C4-2B (cell line): ENCODE results near the gene FHL2.

Experiments used
- H3K27ac ChIP-seq: fragments of 450-650 bp; 2 replicates; pipeline ENCODE4 v1.5.1; 2017
- CTCF ChIP-seq: fragments of 450-650 bp; conservative IDR thresholded peaks from 2 replicates; pipeline ENCODE4 v1.5.1; 2017; ENCODE audit warnings: mild to moderate bottlenecking
- ZFX ChIP-seq: fragments of 450-650 bp; IDR thresholded peaks from 2 replicates; pipeline ENCODE4 v1.6.1; 2017

Gene FHL2

GRCh38 chr2:105358593-105358992 lies 40.3 kb downstream of the FHL2 start:
- no peak overlapping the region for H3K27ac ChIP-seq
- TF ChIP-seq CTCF (no peak), ZFX (no peak)

GRCh38 chr2:105357122-105357521 lies 41.7 kb downstream of the FHL2 start:
- TF ChIP-seq CTCF: no peak
- TF ChIP-seq ZFX: no peak
- H3K27ac ChIP-seq: no peak overlapping the region

GRCh38 chr2:105344704-105345345 lies 54.0 kb downstream of the FHL2 start:
- TF ChIP-seq CTCF: peak; percentile 58
- TF ChIP-seq ZFX: no peak
- H3K27ac ChIP-seq: no peak overlapping the region

- TF ChIP-seq CTCF (no peak), ZFX (no peak)
- H3K27ac ChIP-seq: no peak overlapping the region
These were observed 59.4 kb downstream of the FHL2 start for GRCh38 chr2:105339414-105339813.

- TF ChIP-seq ZFX (no peak), CTCF (no peak)
- peak overlapping the region; percentile 99 for H3K27ac ChIP-seq
These were observed 60.8 kb downstream of the FHL2 start for GRCh38 chr2:105338020-105338385.

- peak within 1 kb of the TSS; percentile 99 for H3K27ac ChIP-seq
- peak; percentile 36; the same call in 1 of the 2 replicates for TF ChIP-seq ZFX
- no peak for TF ChIP-seq CTCF
These were observed 61.5 kb downstream of the FHL2 start, which contains the start of gene C2orf49 for GRCh38 chr2:105337122-105338019. Gene C2orf49 (plus strand): TSS chr2:105337540. CDS start chr2:105337588, 48 bp downstream.

- no peak for TF ChIP-seq CTCF
- no peak for TF ChIP-seq ZFX
- peak overlapping the region; percentile 99 for H3K27ac ChIP-seq
These were observed 62.1 kb downstream of the FHL2 start for GRCh38 chr2:105336786-105337121.
